HG03575 (cell line): ENCODE results near the gene FLG.
"Not testable (repeated sequence)": the region's sequence is repeated elsewhere in the genome, so short reads cannot be mapped to it uniquely, and the experiment has no call there.

Source experiments
- ATAC-seq: cut with Tn5 transposase; IDR thresholded peaks from one replicate; pipeline ENCODE4 v1.9.1; 2021; ENCODE audit not compliant: unreplicated experiment, insufficient number of reproducible peaks, low FRiP score; ENCODE audit errors: extremely low read depth

Gene FLG

DNA sequence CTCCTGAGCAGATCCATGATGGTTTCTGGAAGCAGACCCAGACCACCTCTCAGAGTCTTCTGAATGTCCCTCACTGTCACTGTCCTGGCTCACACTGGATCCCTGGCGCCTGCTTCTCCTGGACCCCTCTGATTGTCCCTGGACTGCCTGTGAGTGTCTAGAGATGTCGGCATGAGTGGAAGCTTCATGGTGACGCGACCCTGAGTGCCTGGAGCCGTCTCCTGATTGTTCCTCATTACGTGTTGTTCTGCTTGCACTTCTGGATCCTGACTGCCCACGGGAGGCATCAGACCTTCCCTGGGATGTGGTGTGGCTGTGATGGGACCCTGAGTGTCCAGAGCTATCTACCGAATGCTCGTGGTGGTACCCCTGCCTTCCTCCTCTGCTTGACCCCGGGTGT, 18.9 kb downstream of the FLG start:
- not testable (repeated sequence) for ATAC-seq

DNA sequence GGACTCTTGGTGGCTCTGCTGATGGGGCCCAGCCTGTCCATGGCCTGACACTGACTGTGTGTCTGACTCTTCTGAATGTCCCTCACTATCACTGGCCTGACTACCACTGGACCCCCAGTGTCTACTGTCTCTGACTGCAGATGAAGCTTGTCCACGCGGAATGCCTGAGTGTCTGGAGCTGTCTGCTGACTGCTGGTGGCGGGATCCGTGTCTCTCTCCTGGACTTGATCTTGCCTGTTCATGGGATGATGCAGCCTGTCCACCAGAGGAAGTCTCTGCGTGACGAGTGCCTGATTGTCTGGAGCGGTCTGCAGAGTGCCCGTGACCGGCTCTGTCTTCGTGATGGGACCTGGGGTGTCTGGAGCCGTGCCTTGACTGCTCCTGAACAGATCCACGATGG, 20.3 kb downstream of the FLG start:
- ATAC-seq, result not testable (repeated sequence)

DNA sequence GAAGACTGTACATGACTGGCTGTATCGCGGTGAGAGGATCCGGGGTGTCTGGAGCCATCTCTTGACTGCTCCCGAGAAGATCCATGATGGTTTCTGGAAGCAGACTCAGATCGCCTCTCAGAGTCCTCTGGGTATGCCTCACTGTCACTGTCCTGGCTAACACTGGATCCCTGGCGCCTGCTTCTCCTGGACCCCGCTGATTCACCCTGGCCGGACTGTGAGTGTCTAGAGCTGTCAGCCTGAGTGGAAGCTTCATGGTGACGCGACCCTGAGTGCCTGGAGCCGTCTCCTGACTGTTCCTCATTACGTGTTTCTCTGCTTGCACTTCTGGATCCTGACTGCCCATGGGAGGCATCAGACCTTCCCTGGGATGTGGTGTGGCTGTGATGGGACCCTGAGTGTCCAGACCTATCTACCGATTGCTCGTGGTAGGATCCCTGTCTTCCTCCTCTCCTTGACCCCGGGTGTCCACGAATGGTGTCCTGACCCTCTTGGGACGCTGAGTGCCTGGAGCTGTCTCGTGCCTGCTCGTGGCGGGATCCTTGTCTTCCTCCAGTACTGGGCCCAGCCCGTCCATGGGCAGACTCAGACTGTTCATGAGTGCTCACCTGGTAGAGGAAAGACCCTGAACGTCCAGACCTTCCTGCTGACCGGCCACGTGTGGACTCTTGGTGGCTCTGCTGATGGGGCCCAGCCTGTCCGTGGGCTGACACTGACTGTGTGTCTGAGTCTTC, 21.7 kb downstream of the FLG start:
- ATAC-seq, result not testable (repeated sequence)

DNA sequence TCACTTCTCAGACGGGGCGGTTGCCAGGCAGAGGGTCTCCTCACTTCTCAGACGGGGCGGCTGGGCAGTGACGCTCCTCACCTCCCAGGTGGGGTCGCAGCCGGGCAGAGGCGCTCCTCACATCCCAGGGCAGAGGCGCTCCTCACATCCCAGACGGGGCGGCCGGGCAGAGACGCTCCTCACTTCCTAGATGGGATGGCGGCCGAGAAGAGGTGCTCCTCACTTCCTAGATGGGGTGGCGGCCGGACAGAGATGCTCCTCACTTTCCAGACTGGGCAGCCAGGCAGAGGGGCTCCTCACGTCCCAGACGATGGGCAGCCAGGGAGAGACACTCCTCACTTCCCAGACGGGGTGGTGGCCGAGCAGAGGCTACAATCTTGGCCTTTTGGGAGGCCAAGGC, 68.6 kb downstream of the FLG start:
- not testable (repeated sequence) for ATAC-seq
